HEK293T (cell line): ENCODE results near the gene ERC2.

Experiments
- ELF4 ChIP-seq: fragments of 450-650 bp; IDR thresholded peaks from 2 replicates; pipeline ENCODE4 v1.6.1; 2017; ENCODE audit warnings: antibody characterized with exemption
- FOXA1 ChIP-seq: fragments of 450-650 bp; IDR thresholded peaks from 2 replicates; pipeline ENCODE4 v1.6.1; 2016; ENCODE audit warnings: mild to moderate bottlenecking
- FOXM1 ChIP-seq: fragments of 450-650 bp; IDR thresholded peaks from 2 replicates; pipeline ENCODE4 v1.6.1; 2017; ENCODE audit warnings: mild to moderate bottlenecking, borderline replicate concordance
- NFRKB ChIP-seq: fragments of 450-650 bp; IDR thresholded peaks from 2 replicates; pipeline ENCODE4 v1.6.1; 2016; ENCODE audit warnings: mild to moderate bottlenecking, moderate library complexity
- SUZ12 ChIP-seq: fragments of 450-650 bp; IDR thresholded peaks from 2 replicates; pipeline ENCODE4 v1.6.1; 2016; ENCODE audit warnings: mild to moderate bottlenecking
- ZNF384 ChIP-seq: fragments of 450-650 bp; IDR thresholded peaks from 2 replicates; pipeline ENCODE4 v1.6.1; 2016

GRCh38 chr3:55546866-55547669, 921.2 kb downstream of the ERC2 start:
- TF ChIP-seq ZNF384 (no peak), NFRKB (no peak), FOXM1 (no peak), ELF4 (no peak), SUZ12 (no peak), FOXA1 (no peak)
